Motor neuron (in vitro differentiated cells): ENCODE data around the gene RAC2. TPM values are rescaled to one million over a fixed set of nuclear protein-coding genes. Genes with fewer than 3 reads are reported as not detected.
"Not testable (repeated sequence)": the region's sequence is repeated elsewhere in the genome, so short reads cannot be mapped to it uniquely, and the experiment has no call there.

Experiments
- ATAC-seq, 8 experiments: fragments of 200-7000 bp; cut with Tn5 transposase; replicated peaks in 6 of 8; 2 replicates each; pipeline ENCODE4 v1.8.0; 2021; ENCODE audit warnings: mild to moderate bottlenecking in 8 of 8, moderate library complexity in 8 of 8
- H3K27ac ChIP-seq, 2 donors: fragments of 250-450 bp; sonication (Bioruptor Pico); 2 replicates each; pipeline ENCODE4 v1.9.0; 2021; ENCODE audit warnings: antibody characterized with exemption in 2 of 2, mild to moderate bottlenecking in 2 of 2, moderate library complexity in 1 of 2
- H3K4me1 ChIP-seq, 2 donors: fragments of 250-450 bp; sonication (Bioruptor Pico); replicated peaks in 1 of 2; 2 replicates each; pipeline ENCODE4 v1.6.1; 2021; ENCODE audit warnings: antibody characterized with exemption in 2 of 2, mild to moderate bottlenecking in 2 of 2, moderate library complexity in 1 of 2
- H3K4me3 ChIP-seq, 5 donors: fragments of 250-450 bp; sonication (Bioruptor Pico); 2 replicates each; pipeline ENCODE4 v1.9.0; 2021; ENCODE audit warnings: antibody characterized with exemption in 5 of 5, mild to moderate bottlenecking in 5 of 5, moderate library complexity in 4 of 5
- WGBS, 10 experiments: fragments of 450-650 bp; shearing (Covaris generic); methylation state at CpG; one replicate each; pipeline ENCODE4 v1.0.0; 2022; 5-methylcytosine and 5-hydroxymethylcytosine counted together
- in situ Hi-C, 9 experiments: fragments of 400-800 bp; cut with MboI; loops; one replicate each; pipeline ENCODE4 v1.15.0; 2021; ENCODE audit warnings: low sequenced_read_pairs in 9 of 9, low pct_unique_long_range_greater_than_20kb in 2 of 9; ENCODE audit not compliant: unreplicated experiment in 9 of 9
- total RNA-seq, 8 experiments: library from RNA; unstranded; fragments of 300-600 nt; gene quantifications; 2 replicates each; pipeline versions ENCODE4 v1.2.3 to v1.2.4, GENCODE V29; 2022

The RAC2 gene
- total RNA-seq, 8 experiments from 2014 or later: 0.33 to 94.3 (median 3.1) TPM; not detected in 1

DNA sequence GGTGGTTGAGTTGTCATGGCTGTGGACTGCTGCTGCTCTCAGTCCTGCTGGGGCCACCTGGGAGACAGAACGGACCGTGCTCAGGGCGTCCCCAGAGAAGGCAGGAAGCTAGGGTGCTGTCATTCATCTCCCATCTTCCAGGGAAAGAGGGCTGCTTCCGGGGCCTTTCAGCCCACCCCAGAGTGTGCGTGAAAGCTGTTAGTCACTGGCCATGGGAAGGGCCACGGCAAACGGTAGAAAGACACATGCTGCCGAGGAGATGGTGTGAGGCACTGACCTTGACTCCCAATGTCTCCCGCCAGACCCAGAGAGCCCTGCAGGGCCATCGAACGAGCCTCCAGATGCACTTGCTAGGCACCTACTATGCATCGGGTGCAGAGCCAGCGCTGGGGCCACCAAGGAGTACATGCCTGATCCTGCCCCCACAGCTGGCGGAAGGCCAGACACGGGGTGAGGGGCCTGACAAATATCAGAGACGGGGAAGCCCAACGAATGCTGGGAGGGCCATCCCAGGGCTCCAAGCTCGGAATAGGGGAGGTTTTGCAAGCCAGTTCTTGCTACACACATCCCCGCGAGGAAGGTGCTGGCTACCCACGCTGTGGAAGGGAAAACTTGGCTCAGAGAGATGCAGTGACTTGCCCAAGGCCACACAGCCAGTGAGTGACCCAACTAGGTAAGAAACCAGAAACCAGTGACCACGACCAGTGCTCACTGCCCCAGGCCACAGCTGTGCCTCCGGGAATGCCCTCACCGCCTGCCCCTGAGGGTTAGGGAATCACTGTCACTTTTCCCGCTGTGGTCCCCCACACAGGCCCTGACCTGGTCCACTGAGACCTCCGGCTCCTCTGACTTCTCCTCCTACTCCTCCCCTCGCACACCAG is 10.1 kb downstream of the RAC2 start:
- H3K4me1 ChIP-seq: peaks cover 0 to 18% of the 10 kb centered on the region in 2 donors
- H3K27ac ChIP-seq: peak overlapping the region in 1 of 2 donors; percentile 51
- 27 to 100% (median 61%) methylated on average over 2 to 17 of the region's 27 CpGs; no CpG with 5 or more reads in 4 of the 10 experiments for WGBS, 10 experiments
- ATAC-seq: peak in 2 of 8 experiments; percentile 13 to 16
- in situ Hi-C loops: no loop called here
- H3K4me3 ChIP-seq: no peak overlapping the region

DNA sequence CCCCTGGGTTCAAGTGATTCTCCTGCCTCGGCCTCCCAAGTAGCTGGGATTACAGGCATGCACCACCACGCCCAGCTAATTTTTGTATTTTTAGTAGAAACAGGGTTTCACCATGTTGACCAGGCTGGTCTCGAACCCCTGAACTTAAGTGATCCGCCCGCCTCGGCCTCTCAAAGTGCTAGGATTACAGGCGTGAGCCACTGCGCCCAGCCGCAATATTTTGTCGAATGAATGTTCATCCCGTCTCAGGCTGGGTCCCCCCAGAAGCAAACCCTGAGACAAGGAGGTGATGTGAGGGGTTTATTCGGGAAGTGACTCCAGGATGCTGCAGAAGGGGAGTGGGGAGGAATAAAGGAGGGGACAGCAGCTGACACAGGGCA is 10.7 kb downstream of the RAC2 start:
- ATAC-seq, H3K27ac ChIP-seq, H3K4me3 ChIP-seq, in situ Hi-C loops: not testable (repeated sequence)
- H3K4me1 ChIP-seq: peaks cover 0 to 19% of the 10 kb centered on the region in 2 donors
- whole genome bisulfite sequencing, 10 experiments: 80 to 100% (median 93%) methylated on average over 1 to 7 of the region's 12 CpGs; no CpG with 5 or more reads in 4 of the 10 experiments

DNA sequence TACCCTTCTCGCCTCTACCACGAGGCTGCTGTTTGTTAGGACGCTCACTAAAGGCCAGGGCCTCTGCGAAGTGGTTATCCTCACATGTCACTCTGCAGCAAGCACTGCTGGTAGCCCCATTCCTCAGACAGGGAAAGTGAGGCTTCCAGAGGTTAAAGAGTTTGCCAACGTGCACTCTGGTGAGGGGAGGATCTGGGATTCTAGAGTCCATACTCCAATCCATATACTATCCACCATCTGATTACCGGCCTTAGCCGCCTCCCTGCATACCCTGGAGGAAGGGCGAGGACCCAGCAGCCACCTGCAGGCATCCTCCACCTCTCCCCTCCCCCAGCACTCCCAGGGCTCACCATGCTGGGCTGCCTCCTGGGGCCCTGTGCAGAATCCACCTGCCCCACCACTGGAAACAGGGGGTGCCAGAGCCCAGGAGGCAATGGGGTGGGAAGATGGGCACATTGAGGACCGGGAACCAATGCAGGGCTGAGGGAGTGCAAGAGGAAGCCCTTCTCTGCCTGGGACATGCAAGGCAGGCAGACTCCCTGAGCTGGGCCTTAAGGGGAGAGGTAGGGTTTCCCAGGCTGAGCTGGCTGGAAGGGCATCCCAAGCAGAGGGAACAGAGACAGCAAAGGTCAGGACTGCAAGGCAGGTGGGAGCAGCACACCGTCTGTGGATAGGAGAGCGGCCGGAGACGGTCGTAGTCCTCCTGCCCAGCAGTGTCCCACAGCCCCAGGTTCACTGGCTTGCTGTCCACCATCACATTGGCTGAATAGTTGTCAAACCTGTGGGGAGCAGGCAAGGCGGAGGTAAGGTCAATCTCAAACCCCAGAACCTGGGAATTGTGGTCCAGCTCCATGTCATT is 11.7 kb downstream of the RAC2 start:
- in situ Hi-C loops: no loop called here
- Histone ChIP-seq H3K4me3 (no peak overlapping the region), H3K4me1 (peaks cover 0 to 18% of the 10 kb centered on the region in 2 donors), H3K27ac (no peak overlapping the region)
- ATAC-seq: no peak
- WGBS, 10 experiments: 0 to 100% (median 62%) methylated on average over 1 to 5 of the region's 15 CpGs; no CpG with 5 or more reads in 2 of the 10 experiments

DNA sequence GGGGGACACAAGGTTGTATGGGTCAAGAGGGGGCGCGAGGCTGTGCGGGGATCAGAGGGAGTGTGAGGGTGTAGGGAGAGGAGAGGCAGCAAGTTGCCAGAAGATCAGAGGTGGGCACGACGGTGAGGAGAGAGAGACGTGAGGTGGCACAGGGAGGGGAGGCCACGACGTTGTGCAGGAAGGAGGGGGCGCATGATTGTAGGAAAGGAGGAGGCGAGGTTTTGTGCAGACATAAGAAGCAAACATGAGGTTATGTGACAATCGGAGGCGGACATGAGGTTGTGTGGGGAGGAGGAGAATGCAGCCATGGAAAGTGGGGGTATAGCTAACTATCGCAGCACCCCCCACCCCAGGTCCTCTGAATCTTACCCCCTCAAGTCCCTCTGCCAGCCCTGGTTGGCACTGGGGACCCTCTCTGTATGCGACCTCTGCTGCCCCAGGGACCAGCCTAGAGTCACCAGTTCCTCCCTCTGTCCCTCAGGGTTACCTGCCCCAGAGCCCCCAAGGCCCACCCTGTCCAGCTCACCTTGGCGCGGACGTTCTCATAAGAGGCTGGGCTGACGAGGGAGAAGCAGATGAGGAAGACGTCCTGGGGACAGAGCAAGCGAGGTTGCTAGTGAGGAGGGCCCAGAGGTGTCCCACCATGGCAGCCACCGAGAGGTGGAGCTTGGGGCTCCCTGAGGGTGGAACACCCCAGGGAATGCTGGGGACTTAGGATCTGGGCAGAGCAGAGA is 12.5 kb downstream of the RAC2 start:
- in situ Hi-C loops: no loop called here
- WGBS, 10 experiments: 60 to 100% (median 89%) methylated on average over 1 to 3 of the region's 21 CpGs; no CpG with 5 or more reads in 6 of the 10 experiments

DNA sequence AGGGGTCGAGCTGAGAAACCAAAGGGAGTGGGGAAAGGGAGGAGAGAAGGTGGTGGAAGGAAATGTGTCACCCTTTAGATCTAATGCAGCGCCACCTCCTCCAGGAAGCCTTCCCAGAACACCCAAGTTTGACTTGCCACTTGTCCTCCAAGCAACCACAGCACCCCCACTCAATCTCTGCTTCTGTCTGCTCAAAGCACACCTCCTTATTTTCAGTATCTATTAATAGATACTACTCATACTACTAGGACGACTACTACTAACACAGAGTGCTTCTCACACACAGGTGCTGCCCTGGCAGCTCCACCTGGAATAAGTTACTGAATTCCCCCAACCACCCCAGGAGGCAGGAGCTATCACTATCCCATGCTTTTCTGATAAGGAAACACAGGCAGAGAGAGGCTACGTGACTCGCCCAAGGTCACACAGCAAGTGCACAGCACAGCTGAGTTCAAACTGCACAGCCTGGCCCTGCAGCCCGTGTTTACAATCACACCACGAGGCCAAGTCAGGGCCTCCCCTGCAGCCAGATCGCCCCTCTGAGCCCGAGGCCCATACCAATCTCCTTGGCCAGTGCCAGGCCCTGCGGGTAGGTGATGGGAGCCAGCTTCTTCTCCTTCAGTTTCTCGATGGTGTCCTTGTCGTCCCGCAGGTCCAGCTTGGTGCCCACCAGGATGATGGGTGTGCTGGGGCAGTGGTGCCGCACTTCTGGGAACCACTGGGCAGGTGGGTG is 13.2 kb downstream of the RAC2 start:
- Histone ChIP-seq H3K4me3 (no peak overlapping the region), H3K27ac (no peak overlapping the region), H3K4me1 (peaks cover 0 to 15% of the 10 kb centered on the region in 2 donors)
- ATAC-seq: no peak
- in situ Hi-C loops: no loop called here
- 0 to 87% (median 57%) methylated on average over 1 to 5 of the region's 14 CpGs; no CpG with 5 or more reads in 4 of the 10 experiments for WGBS, 10 experiments

More for the DNA sequence above, 12.5 kb downstream of the RAC2 start:
- Histone ChIP-seq H3K4me1 (peaks cover 0 to 15% of the 10 kb centered on the region in 2 donors), H3K4me3 (no peak overlapping the region), H3K27ac (no peak overlapping the region)
- no peak for ATAC-seq

DNA sequence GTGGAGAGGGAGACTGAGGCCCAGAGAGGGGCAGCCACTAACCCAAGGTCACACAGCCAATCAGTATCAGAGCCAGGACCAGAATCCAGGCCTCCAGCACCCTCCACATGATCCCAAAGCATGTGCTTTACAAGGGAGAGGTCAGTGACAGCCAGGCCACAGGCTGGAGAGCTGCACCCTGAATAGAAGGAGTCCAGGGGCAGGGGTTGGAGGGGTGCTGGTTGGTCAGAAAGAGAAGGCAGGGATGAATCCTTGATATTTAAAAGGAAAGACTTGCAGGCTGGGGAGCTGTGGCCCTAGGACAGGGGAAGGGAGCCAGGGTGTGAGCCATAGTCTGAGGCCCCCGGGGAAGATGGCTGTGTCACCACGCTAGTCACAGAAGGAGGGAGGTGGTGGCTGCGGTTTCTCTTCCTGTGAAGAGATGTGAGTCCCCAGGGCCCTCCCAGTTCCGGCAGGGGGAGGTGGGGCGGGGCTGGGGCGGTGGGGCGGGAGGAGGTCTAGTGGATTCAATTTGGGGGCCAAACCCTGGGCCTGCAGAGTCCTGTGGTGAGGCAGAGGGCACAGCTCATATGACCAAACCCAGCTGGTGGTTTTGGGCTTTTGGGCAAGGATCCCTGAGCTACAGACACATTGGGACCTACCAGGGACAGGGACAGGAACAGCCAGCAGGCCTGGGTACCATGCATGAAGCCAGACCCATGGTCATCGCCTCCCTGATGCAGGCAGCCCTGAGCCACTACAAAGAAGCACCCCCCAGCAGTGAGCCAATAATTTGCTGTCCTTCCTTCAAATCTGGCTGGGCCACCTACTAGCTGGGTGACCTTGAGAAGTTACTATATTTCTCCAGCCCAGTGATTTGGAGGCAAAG is 14.0 kb downstream of the RAC2 start:
- 20 to 100% (median 50%) methylated on average over 1 of the region's 8 CpGs; no CpG with 5 or more reads in 7 of the 10 experiments for WGBS, 10 experiments
- in situ Hi-C loops: no loop called here
- no peak overlapping the region for H3K4me3 ChIP-seq
- ATAC-seq: peak in 4 of 8 experiments; percentile 20 to 77 (median 50)
- H3K27ac ChIP-seq: no peak overlapping the region
- H3K4me1 ChIP-seq: peaks cover 0 to 15% of the 10 kb centered on the region in 2 donors

DNA sequence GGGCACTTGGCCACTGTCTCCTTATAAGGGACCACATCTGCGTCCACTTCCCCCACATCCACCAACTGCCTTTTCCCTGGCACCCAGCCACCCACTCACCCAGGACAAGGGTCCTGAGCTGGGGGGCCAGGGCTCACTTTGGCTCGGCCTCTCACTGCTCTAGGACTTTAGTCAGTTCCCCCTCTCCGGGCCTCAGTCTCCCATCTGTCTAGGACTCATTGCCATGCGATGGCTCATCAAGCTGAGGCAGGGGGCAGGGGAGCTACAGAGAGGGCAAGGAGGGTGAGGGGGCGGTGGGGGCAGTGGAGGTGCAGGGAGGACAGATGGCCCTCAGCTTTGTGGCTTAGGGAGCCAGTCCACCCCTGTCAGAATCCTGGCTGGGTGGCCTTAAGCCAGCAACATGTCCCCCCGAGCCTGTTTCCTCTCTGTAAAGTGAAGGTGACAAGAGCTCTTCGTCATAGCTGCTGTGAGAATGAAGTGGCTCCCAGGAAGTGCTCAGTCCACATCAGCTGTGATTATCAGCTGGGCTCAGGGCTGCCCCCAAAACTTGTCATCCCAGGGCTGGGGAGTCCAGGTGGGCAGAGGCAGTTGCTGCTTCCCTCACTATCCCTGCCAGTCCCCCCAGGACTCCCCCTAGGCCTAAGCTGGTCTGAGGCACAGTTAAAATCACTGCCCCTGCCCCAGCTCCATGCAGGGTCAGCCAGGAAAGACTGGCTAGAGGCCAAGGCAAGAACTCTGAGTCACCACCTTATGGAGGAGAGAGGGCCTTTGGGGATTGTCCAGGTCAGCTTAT is 14.9 kb downstream of the RAC2 start:
- Histone ChIP-seq H3K4me1 (peaks cover 0 to 15% of the 10 kb centered on the region in 2 donors), H3K27ac (no peak overlapping the region), H3K4me3 (no peak overlapping the region)
- in situ Hi-C loops: no loop called here
- WGBS, 10 experiments: 60% methylated on average over 1 of the region's 7 CpGs; no CpG with 5 or more reads in 9 of the 10 experiments
- ATAC-seq: peak; percentile 3 to 63 (median 14)

DNA sequence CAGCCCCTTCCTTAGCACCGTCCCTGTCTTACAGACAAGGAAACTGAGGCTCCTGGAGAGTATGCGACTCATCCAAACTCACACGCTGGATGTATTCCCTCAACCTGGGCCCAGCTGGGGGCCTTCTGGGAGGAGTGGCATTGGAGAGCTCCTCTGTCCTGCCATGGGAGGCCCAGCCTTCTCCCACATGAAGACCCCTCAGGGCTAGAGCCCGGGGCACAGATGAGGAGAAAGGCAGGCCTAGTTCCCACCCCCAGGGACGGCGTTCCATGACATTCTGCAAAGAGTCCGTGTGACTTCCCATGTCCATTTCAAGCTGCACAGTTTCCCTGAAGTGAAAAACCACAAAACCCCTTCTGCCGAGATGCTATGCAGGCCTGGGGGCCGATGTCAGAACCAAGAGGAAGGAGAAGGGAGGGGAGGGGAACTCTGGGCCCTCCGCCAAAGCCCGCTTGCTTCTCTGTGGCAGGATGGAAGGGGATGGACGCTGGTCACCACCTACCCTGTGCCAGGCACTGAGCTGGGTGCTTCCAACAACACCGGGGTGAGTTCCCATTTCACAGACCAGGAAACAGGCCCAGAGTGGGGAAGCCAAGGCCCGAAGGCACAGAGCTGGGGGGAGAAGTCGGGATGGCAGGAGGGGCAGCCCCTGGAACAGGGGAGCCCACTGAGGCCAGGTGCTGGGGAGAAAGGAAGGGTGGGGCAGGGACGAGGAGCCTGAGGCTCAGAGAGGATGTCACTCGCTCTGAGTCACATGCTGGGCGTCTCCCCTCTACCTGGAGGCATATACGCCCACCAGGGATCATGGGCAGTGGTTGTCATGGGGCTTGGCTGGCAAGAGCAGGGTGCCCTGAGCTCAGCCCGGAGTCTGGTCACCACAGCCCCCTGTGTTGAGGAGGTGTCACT is 15.7 kb downstream of the RAC2 start:
- Histone ChIP-seq H3K4me1 (peaks cover 0 to 11% of the 10 kb centered on the region in 2 donors), H3K4me3 (no peak overlapping the region), H3K27ac (no peak overlapping the region)
- 40 to 100% (median 80%) methylated on average over 1 to 6 of the region's 20 CpGs; no CpG with 5 or more reads in 1 of the 10 experiments for WGBS, 10 experiments
- in situ Hi-C loops: no loop called here
- peak in 7 of 8 experiments; percentile 8 to 51 (median 18) for ATAC-seq

DNA sequence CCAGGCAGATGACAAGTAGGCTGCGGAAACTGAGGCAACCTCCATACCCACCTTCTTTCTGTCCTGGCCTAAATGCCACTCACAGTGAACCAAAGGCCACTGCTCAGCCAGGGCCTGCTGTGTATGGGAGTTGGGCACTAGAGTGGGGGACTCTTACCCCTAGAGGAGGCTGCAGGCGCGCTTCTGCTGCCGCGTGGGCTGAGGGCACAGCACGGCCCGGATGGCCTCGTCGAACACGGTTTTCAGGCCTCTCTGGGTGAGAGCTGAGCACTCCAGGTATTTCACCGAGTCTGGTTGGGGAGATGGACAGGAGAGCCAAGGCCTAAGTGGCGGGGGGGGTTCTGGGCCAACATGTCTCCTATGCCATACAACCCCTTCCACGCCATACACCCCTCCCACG is 17.6 kb downstream of the RAC2 start:
- H3K4me3 ChIP-seq: no peak overlapping the region
- peaks cover 0 to 11% of the 10 kb centered on the region in 2 donors for H3K4me1 ChIP-seq
- WGBS, 10 experiments: 96 to 100% (median 100%) methylated on average over 1 to 8 of the region's 14 CpGs; no CpG with 5 or more reads in 7 of the 10 experiments
- in situ Hi-C loops: no loop called here
- ATAC-seq: no peak
- no peak overlapping the region for H3K27ac ChIP-seq

DNA sequence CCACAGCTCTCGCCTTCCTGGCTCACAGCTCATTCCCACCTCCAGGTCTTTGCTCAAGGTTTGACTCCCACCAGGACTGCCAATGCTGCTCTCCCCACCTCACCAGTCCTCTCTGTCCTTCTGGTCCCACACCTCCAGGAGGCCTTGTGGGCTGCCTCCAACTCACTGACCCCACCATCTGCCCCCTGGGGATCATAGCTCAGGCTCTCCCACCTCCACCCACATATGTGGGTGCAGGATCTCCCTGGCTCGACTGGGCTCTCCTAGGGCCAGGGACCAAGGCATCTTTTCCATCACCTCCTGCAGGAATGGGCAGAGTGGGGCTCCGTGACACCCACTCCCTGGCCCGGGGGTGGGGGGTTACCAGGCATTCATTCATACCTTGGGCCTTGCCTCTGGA is 18.0 kb downstream of the RAC2 start:
- in situ Hi-C loops: no loop called here
- 38 to 100% methylated on average over 1 to 2 of the region's 4 CpGs; no CpG with 5 or more reads in 8 of the 10 experiments for WGBS, 10 experiments
- Histone ChIP-seq H3K4me3 (no peak overlapping the region), H3K27ac (no peak overlapping the region), H3K4me1 (peaks cover 0 to 11% of the 10 kb centered on the region in 2 donors)
- ATAC-seq: no peak
